Measurements from ENCODE around the gene LYAR.

DNA sequence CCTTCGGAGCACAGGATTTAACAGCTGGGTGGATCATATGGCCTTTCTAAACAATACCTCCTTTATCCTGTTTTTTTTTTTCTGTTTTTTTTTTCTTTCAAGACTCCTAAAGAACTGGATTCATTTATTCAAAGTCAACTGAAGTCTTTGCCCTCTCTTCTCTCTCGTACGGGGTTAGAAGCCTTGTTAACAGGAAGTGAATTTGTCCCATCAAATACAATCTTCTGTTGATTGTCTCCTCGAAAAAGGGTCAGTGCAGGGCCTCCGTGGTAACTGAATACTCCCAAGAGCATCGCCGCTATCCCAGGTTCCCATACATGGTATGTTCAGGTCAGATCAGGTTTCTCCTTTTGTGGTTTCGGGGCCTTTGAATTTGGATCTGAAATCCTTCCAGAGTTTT is 40.1 kb downstream of the LYAR start:
- TF ChIP-seq POLR2A (IDR thresholded peaks at IDR 0.05): no peak
- TF ChIP-seq, protein P1, sequence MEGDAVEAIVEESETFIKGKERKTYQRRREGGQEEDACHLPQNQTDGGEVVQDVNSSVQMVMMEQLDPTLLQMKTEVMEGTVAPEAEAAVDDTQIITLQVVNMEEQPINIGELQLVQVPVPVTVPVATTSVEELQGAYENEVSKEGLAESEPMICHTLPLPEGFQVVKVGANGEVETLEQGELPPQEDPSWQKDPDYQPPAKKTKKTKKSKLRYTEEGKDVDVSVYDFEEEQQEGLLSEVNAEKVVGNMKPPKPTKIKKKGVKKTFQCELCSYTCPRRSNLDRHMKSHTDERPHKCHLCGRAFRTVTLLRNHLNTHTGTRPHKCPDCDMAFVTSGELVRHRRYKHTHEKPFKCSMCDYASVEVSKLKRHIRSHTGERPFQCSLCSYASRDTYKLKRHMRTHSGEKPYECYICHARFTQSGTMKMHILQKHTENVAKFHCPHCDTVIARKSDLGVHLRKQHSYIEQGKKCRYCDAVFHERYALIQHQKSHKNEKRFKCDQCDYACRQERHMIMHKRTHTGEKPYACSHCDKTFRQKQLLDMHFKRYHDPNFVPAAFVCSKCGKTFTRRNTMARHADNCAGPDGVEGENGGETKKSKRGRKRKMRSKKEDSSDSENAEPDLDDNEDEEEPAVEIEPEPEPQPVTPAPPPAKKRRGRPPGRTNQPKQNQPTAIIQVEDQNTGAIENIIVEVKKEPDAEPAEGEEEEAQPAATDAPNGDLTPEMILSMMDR (IDR thresholded peaks at IDR 0.05): no peak
- TF ChIP-seq EP300 (IDR thresholded peaks at IDR 0.05; ENCODE audit: low read depth): no peak

Measured in transverse colon (tissue), 3 donors.